Trophoblast cell (in vitro differentiated cells and primary cell): ENCODE measurements around the gene FALEC. TPM values are rescaled to one million over a fixed set of nuclear protein-coding genes. Genes with fewer than 3 reads are reported as not detected.
A peak's percentile ranks its signal among the peaks of the same experiment; 100 is the strongest.

Experiments
- DNase-seq, 2 donors: peaks; one replicate each; pipeline ENCODE4 v3.0.0-alpha.2; 2016
- H2AFZ ChIP-seq: 2 replicates; pipeline ENCODE4 v1.6.1; 2013; ENCODE audit warnings: low read length, moderate library complexity, mild to moderate bottlenecking; ENCODE audit not compliant: insufficient read depth, poor library complexity
- H2AK5ac ChIP-seq: 2 replicates; pipeline ENCODE4 v1.6.1; 2013; ENCODE audit warnings: mild to moderate bottlenecking, low read length
- H2BK120ac ChIP-seq: 2 replicates; pipeline ENCODE4 v1.6.1; 2013; ENCODE audit warnings: low read length, mild to moderate bottlenecking, moderate library complexity; ENCODE audit not compliant: insufficient read depth, poor library complexity
- H2BK12ac ChIP-seq: 2 replicates; pipeline ENCODE4 v1.6.1; 2013; ENCODE audit warnings: mild to moderate bottlenecking, low read length, moderate library complexity
- H2BK5ac ChIP-seq: 2 replicates; pipeline ENCODE4 v1.6.1; 2013; ENCODE audit warnings: low read length, low read depth, moderate library complexity, mild to moderate bottlenecking; ENCODE audit not compliant: poor library complexity
- H3K14ac ChIP-seq: 2 replicates; pipeline ENCODE4 v1.6.1; 2013; ENCODE audit warnings: mild to moderate bottlenecking, low read length
- H3K18ac ChIP-seq: 2 replicates; pipeline ENCODE4 v1.6.1; 2013; ENCODE audit warnings: mild to moderate bottlenecking, low read length
- H3K23ac ChIP-seq: 2 replicates; pipeline ENCODE4 v1.6.1; 2013; ENCODE audit warnings: low read length
- H3K27ac ChIP-seq: 2 replicates; pipeline ENCODE4 v1.5.1; 2013; ENCODE audit warnings: low read depth, mild to moderate bottlenecking, inconsistent platforms, low read length, moderate library complexity
- H3K27me3 ChIP-seq: 2 replicates; pipeline ENCODE4 v1.6.1; 2013; ENCODE audit warnings: inconsistent platforms, mild to moderate bottlenecking, low read length, moderate library complexity; ENCODE audit not compliant: insufficient read depth
- H3K36me3 ChIP-seq, 2 experiments: 1 replicate in 1 of 2; 2 replicates in 1 of 2; pipeline ENCODE4 v1.6.1; 2013; ENCODE audit warnings: low read length in 2 of 2, mild to moderate bottlenecking in 2 of 2, moderate library complexity in 1 of 2; ENCODE audit not compliant: insufficient read depth in 2 of 2, control insufficient read depth in 1 of 2
- H3K4ac ChIP-seq: 2 replicates; pipeline ENCODE4 v1.6.1; 2013; ENCODE audit warnings: low read depth, mild to moderate bottlenecking, low read length, moderate library complexity
- H3K4me1 ChIP-seq, 2 experiments: 1 replicate in 1 of 2; 2 replicates in 1 of 2; pipeline ENCODE4 v1.6.1; 2013; ENCODE audit warnings: low read length in 2 of 2, mild to moderate bottlenecking in 2 of 2, moderate library complexity in 1 of 2; ENCODE audit not compliant: insufficient read depth in 2 of 2, control insufficient read depth in 1 of 2
- H3K4me2 ChIP-seq: 2 replicates; pipeline ENCODE4 v1.6.1; 2013; ENCODE audit warnings: inconsistent platforms, mild to moderate bottlenecking, low read length, moderate library complexity
- H3K4me3 ChIP-seq: 2 replicates; pipeline ENCODE4 v1.5.1; 2013; ENCODE audit warnings: mild to moderate bottlenecking, low read depth, low read length, inconsistent platforms
- H3K79me1 ChIP-seq: one replicate; pipeline ENCODE4 v1.6.1; 2013; ENCODE audit warnings: low read length
- H3K79me2 ChIP-seq: 2 replicates; pipeline ENCODE4 v1.6.1; 2013; ENCODE audit warnings: low read length, mild to moderate bottlenecking; ENCODE audit not compliant: control insufficient read depth, insufficient read depth, poor library complexity
- H3K9ac ChIP-seq: 2 replicates; pipeline ENCODE4 v1.6.1; 2013; ENCODE audit warnings: mild to moderate bottlenecking, low read length
- H3K9me3 ChIP-seq: 2 replicates; pipeline ENCODE4 v1.6.1; 2013; ENCODE audit warnings: low read depth, mild to moderate bottlenecking, control low read depth, inconsistent platforms, low read length; ENCODE audit not compliant: insufficient read depth
- H4K12ac ChIP-seq: 2 replicates; pipeline ENCODE4 v1.6.1; 2013; ENCODE audit warnings: low read depth, mild to moderate bottlenecking, low read length, moderate library complexity
- H4K8ac ChIP-seq: 2 replicates; pipeline ENCODE4 v1.6.1; 2013; ENCODE audit warnings: low read depth, mild to moderate bottlenecking, low read length, moderate library complexity
- H4K91ac ChIP-seq: one replicate; pipeline ENCODE4 v1.6.1; 2013; ENCODE audit warnings: low read depth, mild to moderate bottlenecking, low read length, moderate library complexity
- WGBS: extraction: QIAGEN DNeasy Blood & Tissue Kit; methylation state at CpG from one replicate; pipeline ENCODE4 v1.1.7; 2013; ENCODE audit warnings: missing lambda C conversion rate; ENCODE audit not compliant: insufficient read length, insufficient coverage; ENCODE audit errors: extremely low coverage; 5-methylcytosine and 5-hydroxymethylcytosine counted together
- polyA plus RNA-seq: library from polyadenylated mRNA; stranded (reverse); fragments of 200-250 nt; gene quantifications from 2 replicates; pipeline ENCODE4 v1.2.3, GENCODE V29; 2013

The FALEC gene
- polyA plus RNA-seq, result 0.14 TPM in 1 of 2 replicates, not detected in the other

- H3K4me2 ChIP-seq, result peak within 1 kb of the TSS; percentile 84
- peak within 1 kb of the TSS; percentile 60 for H3K4ac ChIP-seq
- peaks cover 3 to 6% of the 10 kb centered on the region in 2 experiments for H3K4me1 ChIP-seq
- no peak within 1 kb of the TSS for H3K23ac ChIP-seq
- no peaks in the 10 kb centered on the region for H3K9me3 ChIP-seq
- peak within 1 kb of the TSS; percentile 6 for H3K27ac ChIP-seq
- peak within 1 kb of the TSS; percentile 34 for H2BK12ac ChIP-seq
- peak within 1 kb of the TSS; percentile 71 for H3K18ac ChIP-seq
- H3K14ac ChIP-seq, result peak within 1 kb of the TSS; percentile 90
- DNase-seq, result peak; percentile 97 to 98
- peaks cover 6% of the 10 kb centered on the region for H3K79me1 ChIP-seq
- H2AK5ac ChIP-seq, result no peak within 1 kb of the TSS
- H2BK120ac ChIP-seq, result peak within 1 kb of the TSS; percentile 50
- peak within 1 kb of the TSS; percentile 94 for H2AFZ ChIP-seq
- H4K91ac ChIP-seq, result peak within 1 kb of the TSS; percentile 78
- WGBS, result no CpG with 5 or more reads among the region's 54 CpGs
- H3K27me3 ChIP-seq, result no peaks in the 10 kb centered on the region
- H3K36me3 ChIP-seq, result peaks cover 4 to 7% of the 10 kb centered on the region in 2 experiments
- H2BK5ac ChIP-seq, result peak within 1 kb of the TSS; percentile 77
- H3K4me3 ChIP-seq, result peak within 1 kb of the TSS; percentile 78
- peaks cover 6% of the 10 kb centered on the region for H3K79me2 ChIP-seq
- peak within 1 kb of the TSS; percentile 44 for H3K9ac ChIP-seq
- H4K12ac ChIP-seq, result peak within 1 kb of the TSS; percentile 88
- peak within 1 kb of the TSS; percentile 92 for H4K8ac ChIP-seq
Measured at GRCh38 chr1:150515328-150516049, at the start of gene FALEC. FALEC (plus strand) TSS chr1:150515752.

GRCh38 chr1:150466964-150467363 is 48.6 kb upstream of the FALEC start:
- Histone ChIP-seq H4K91ac (no peak overlapping the region), H4K8ac (no peak overlapping the region), H2AK5ac (no peak overlapping the region), H3K9ac (no peak overlapping the region), H3K27me3 (no peaks in the 10 kb centered on the region), H3K36me3 (peaks cover 32 to 34% of the 10 kb centered on the region in 2 experiments), H3K4ac (no peak overlapping the region), H3K79me1 (no peaks in the 10 kb centered on the region), H3K79me2 (no peaks in the 10 kb centered on the region), H2AFZ (no peak overlapping the region), H2BK5ac (no peak overlapping the region), H2BK120ac (no peak overlapping the region), H3K4me3 (no peak overlapping the region), H4K12ac (no peak overlapping the region), H3K27ac (no peak overlapping the region), H3K9me3 (no peaks in the 10 kb centered on the region), H3K18ac (no peak overlapping the region), H2BK12ac (no peak overlapping the region), H3K4me2 (no peak overlapping the region), H3K4me1 (no peaks in the 10 kb centered on the region), H3K23ac (no peak overlapping the region), H3K14ac (no peak overlapping the region)
- no peak for DNase-seq

- no peak overlapping the region for H3K27ac ChIP-seq
- no peaks in the 10 kb centered on the region for H3K4me1 ChIP-seq
- no peaks in the 10 kb centered on the region for H3K27me3 ChIP-seq
- no peak overlapping the region for H4K8ac ChIP-seq
- H4K91ac ChIP-seq, result no peak overlapping the region
- H3K23ac ChIP-seq, result no peak overlapping the region
- peaks cover 39 to 44% of the 10 kb centered on the region in 2 experiments for H3K36me3 ChIP-seq
- no peak overlapping the region for H2AFZ ChIP-seq
- no peak overlapping the region for H3K4me2 ChIP-seq
- H3K9ac ChIP-seq, result no peak overlapping the region
- H3K79me1 ChIP-seq, result no peaks in the 10 kb centered on the region
- no CpG with 5 or more reads among the region's 1 CpG for WGBS
- no peak overlapping the region for H2BK120ac ChIP-seq
- no peak overlapping the region for H3K4me3 ChIP-seq
- H3K9me3 ChIP-seq, result no peaks in the 10 kb centered on the region
- no peak overlapping the region for H2BK5ac ChIP-seq
- no peak overlapping the region for H4K12ac ChIP-seq
- no peak overlapping the region for H3K4ac ChIP-seq
- DNase-seq, result no peak
- H3K79me2 ChIP-seq, result no peaks in the 10 kb centered on the region
- no peak overlapping the region for H3K14ac ChIP-seq
- no peak overlapping the region for H2AK5ac ChIP-seq
- H2BK12ac ChIP-seq, result no peak overlapping the region
- H3K18ac ChIP-seq, result no peak overlapping the region
Measured at GRCh38 chr1:150469291-150469690, 46.3 kb upstream of the FALEC start.

- Histone ChIP-seq H4K8ac (no peak overlapping the region), H2AFZ (no peak overlapping the region), H3K36me3 (peaks cover 31 to 32% of the 10 kb centered on the region in 2 experiments), H3K4me3 (no peak overlapping the region), H2BK120ac (no peak overlapping the region), H3K27ac (no peak overlapping the region), H3K4me1 (no peaks in the 10 kb centered on the region), H3K14ac (no peak overlapping the region), H4K12ac (peak overlapping the region; percentile 21), H3K18ac (no peak overlapping the region), H4K91ac (no peak overlapping the region), H2AK5ac (no peak overlapping the region), H3K9ac (no peak overlapping the region), H3K4ac (no peak overlapping the region), H3K27me3 (no peaks in the 10 kb centered on the region), H3K9me3 (no peaks in the 10 kb centered on the region), H3K79me2 (no peaks in the 10 kb centered on the region), H3K23ac (no peak overlapping the region), H3K79me1 (no peaks in the 10 kb centered on the region), H3K4me2 (no peak overlapping the region), H2BK12ac (no peak overlapping the region), H2BK5ac (no peak overlapping the region)
- no CpG with 5 or more reads among the region's 10 CpGs for WGBS
- no peak for DNase-seq
Measured at GRCh38 chr1:150472601-150473200, 42.9 kb upstream of the FALEC start.
